Stomach (tissue), 9 donors: ENCODE results near the gene SCN2A. TPM values are rescaled to one million over a fixed set of nuclear protein-coding genes. Genes with fewer than 3 reads are reported as not detected.

Experiments used
- DNase-seq, 2 donors: peaks; one replicate each; pipeline versions ENCODE4 v3.0.0 to v3.0.0-alpha.2; 2013 to 2019
- H3K27ac ChIP-seq, 5 donors: fragments of 200-600 bp in 4 of 5; sonication (generic) in 4 of 5; one replicate each; pipeline ENCODE4 v1.5.1; 2013 to 2019; ENCODE audit warnings: mild to moderate bottlenecking in 1 of 5, moderate library complexity in 1 of 5
- H3K27me3 ChIP-seq, 3 donors: fragments of 200-600 bp; sonication (generic); one replicate each; pipeline ENCODE4 v1.5.1; 2017 to 2019; ENCODE audit warnings: mixed run types in 1 of 3
- H3K36me3 ChIP-seq, 4 donors: fragments of 200-600 bp; sonication (generic); 1 replicate in 3 of 4; 2 replicates in 1 of 4; pipeline ENCODE4 v1.5.1; 2016 to 2019
- H3K4me1 ChIP-seq, 4 donors: fragments of 200-600 bp; sonication (generic); one replicate each; pipeline ENCODE4 v1.5.1; 2016 to 2019
- H3K4me3 ChIP-seq, 4 donors: fragments of 200-600 bp; sonication (generic) in 3 of 4; one replicate each; pipeline ENCODE4 v1.5.1; 2016 to 2019; ENCODE audit warnings: mild to moderate bottlenecking in 1 of 4
- H3K9me3 ChIP-seq, 4 donors: fragments of 200-600 bp; sonication (generic); one replicate each; pipeline ENCODE4 v1.5.1; 2016 to 2019
- EP300 ChIP-seq: sonication (generic); formaldehyde crosslinking; IDR thresholded peaks from one replicate; pipeline ENCODE4 v1.6.1; 2017; ENCODE audit warnings: antibody characterized with exemption
- POLR2A ChIP-seq, 4 donors: fragments of 450-650 bp; IDR thresholded peaks; one replicate each; pipeline ENCODE4 v1.6.1; 2016; ENCODE audit warnings: antibody characterized with exemption in 4 of 4, control low read depth in 2 of 4, mild to moderate bottlenecking in 1 of 4, moderate library complexity in 1 of 4
- POLR2AphosphoS5 ChIP-seq, 3 donors: sonication (generic); formaldehyde crosslinking; IDR thresholded peaks; one replicate each; pipeline ENCODE4 v1.6.1; 2016; ENCODE audit warnings: antibody characterized with exemption in 3 of 3
- WGBS, 5 donors: extraction: QIAGEN DNeasy Blood & Tissue Kit in 3 of 5; methylation state at CpG; one replicate each; pipeline versions ENCODE4 v1.1.5 to v1.1.7; 2013 to 2018; 5-methylcytosine and 5-hydroxymethylcytosine counted together
- intact Hi-C: fragments of 100-400 bp; cut with DNase I; formaldehyde crosslinking; loops from one replicate; pipeline ENCODE4 v1.15.1; 2023; ENCODE audit warnings: low total_unique reads
- polyA plus RNA-seq, 3 donors: library from polyadenylated mRNA; stranded (reverse); fragments of 200-250 nt; gene quantifications; one replicate each; pipeline ENCODE4 v1.2.3, GENCODE V29; 2013
- total RNA-seq, 5 donors: library from RNA; depleted of rRNA; stranded (reverse); fragments of >200 nt; gene quantifications; one replicate each; pipeline versions ENCODE4 v1.1.0 to v1.2.3, GENCODE V29; 2014 to 2016
- TF ChIP-seq, protein P1 (sequence below), 7 experiments: fragments of 450-650 bp in 4 of 7; fragments of 200-600 bp in 3 of 7; sonication (generic) in 3 of 7; IDR thresholded peaks; one replicate each; pipeline ENCODE4 v1.5.1; 2016 to 2019; ENCODE audit warnings: antibody characterized with exemption in 7 of 7, control low read depth in 2 of 7, mild to moderate bottlenecking in 1 of 7
- donor health status: healthy with polysubstance abuse.
- donor health status: Bipolar disorder and iron deficiency.
- donor health status: healthy.

The SCN2A gene
- total and polyA plus RNA-seq, 8 donors, result 0.06 to 4.1 (median 1.0) TPM; not detected in 2

- intact Hi-C loops, result no loop called here
- TF ChIP-seq EP300 (no peak), POLR2AphosphoS5 (IDR thresholded peaks at IDR 0.05) (no peak), POLR2A (IDR thresholded peaks at IDR 0.05) (no peak)
- TF ChIP-seq, protein P1, sequence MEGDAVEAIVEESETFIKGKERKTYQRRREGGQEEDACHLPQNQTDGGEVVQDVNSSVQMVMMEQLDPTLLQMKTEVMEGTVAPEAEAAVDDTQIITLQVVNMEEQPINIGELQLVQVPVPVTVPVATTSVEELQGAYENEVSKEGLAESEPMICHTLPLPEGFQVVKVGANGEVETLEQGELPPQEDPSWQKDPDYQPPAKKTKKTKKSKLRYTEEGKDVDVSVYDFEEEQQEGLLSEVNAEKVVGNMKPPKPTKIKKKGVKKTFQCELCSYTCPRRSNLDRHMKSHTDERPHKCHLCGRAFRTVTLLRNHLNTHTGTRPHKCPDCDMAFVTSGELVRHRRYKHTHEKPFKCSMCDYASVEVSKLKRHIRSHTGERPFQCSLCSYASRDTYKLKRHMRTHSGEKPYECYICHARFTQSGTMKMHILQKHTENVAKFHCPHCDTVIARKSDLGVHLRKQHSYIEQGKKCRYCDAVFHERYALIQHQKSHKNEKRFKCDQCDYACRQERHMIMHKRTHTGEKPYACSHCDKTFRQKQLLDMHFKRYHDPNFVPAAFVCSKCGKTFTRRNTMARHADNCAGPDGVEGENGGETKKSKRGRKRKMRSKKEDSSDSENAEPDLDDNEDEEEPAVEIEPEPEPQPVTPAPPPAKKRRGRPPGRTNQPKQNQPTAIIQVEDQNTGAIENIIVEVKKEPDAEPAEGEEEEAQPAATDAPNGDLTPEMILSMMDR (IDR thresholded peaks at IDR 0.05), result no peak
- DNase-seq, result no peak
Measured at GRCh38 chr2:165425556-165425955, 186.3 kb downstream of the SCN2A start.

GRCh38 chr2:165427686-165428085 lies 188.5 kb downstream of the SCN2A start:
- intact Hi-C loops, result no loop called here
- H3K36me3 ChIP-seq, result no peaks in the 10 kb centered on the region
- no peaks in the 10 kb centered on the region for H3K27me3 ChIP-seq
- no peak for DNase-seq
- 88 to 98% (median 90%) methylated on average over 4 of the region's 4 CpGs for WGBS, 5 donors
- no peak overlapping the region for H3K4me3 ChIP-seq
- H3K9me3 ChIP-seq, result peaks cover 0 to 9% (median 2%) of the 10 kb centered on the region in 4 donors
- H3K27ac ChIP-seq, result no peak overlapping the region
- TF ChIP-seq POLR2AphosphoS5 (IDR thresholded peaks at IDR 0.05) (no peak), EP300 (no peak), POLR2A (IDR thresholded peaks at IDR 0.05) (no peak)
- TF ChIP-seq, protein P1 (IDR thresholded peaks at IDR 0.05), result no peak
- H3K4me1 ChIP-seq, result no peaks in the 10 kb centered on the region

More at GRCh38 chr2:165425556-165425955, 186.3 kb downstream of the SCN2A start:
- Histone ChIP-seq H3K9me3 (peaks cover 0 to 11% (median 2%) of the 10 kb centered on the region in 4 donors), H3K27me3 (no peaks in the 10 kb centered on the region), H3K4me1 (no peaks in the 10 kb centered on the region), H3K36me3 (no peaks in the 10 kb centered on the region), H3K4me3 (no peak overlapping the region), H3K27ac (no peak overlapping the region)
- whole genome bisulfite sequencing, 5 donors, result 70 to 96% (median 82%) methylated on average over 2 of the region's 2 CpGs

DNA sequence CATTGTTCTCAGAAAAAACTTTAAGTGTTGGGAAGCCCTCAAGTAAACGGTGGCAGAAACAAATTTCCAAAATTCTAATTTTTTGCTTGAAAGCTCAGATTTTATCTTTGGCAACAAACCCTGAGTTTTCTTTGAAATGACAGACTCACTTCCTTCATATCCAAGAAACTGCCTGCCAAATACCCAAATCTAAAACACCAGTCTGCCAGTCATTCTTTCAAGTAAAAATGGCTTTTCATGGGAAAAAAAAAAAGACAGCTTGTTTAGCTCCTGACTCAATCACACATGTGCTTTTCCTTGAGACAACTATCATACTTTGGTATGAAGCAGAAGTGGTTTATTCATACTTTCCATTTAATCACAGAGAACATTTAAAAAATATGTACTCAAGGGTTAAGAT lies 189.7 kb downstream of the SCN2A start:
- Histone ChIP-seq H3K4me1 (no peaks in the 10 kb centered on the region), H3K27me3 (no peaks in the 10 kb centered on the region), H3K27ac (no peak overlapping the region), H3K9me3 (no peaks in the 10 kb centered on the region), H3K36me3 (no peaks in the 10 kb centered on the region), H3K4me3 (no peak overlapping the region)
- DNase-seq, result no peak
- intact Hi-C loops, result no loop called here
- 52 to 75% (median 73%) methylated on average over 1 of the region's 1 CpG for WGBS, 5 donors
- TF ChIP-seq EP300 (no peak), POLR2AphosphoS5 (IDR thresholded peaks at IDR 0.05) (no peak), POLR2A (IDR thresholded peaks at IDR 0.05) (no peak)
- TF ChIP-seq, protein P1 (IDR thresholded peaks at IDR 0.05), result no peak

DNA sequence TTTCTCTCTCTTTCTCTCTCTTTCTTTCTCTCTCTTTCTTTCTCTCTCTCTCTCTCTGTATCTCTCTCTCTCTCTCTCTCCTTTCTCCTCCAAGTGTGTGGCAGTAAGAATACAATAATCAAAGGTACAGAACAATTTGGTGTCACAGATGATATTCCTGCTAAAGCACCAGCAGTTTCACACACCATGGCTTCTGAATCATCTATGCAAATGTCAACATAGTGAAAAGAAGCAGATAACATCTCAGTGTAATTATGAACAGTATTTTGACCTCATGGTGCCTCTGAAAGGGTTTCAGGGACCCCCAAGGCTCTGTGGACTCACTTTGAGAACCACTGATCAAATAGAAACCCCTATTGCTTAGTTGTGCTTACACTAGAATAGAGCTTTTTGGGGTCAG lies 191.8 kb downstream of the SCN2A start:
- Histone ChIP-seq H3K4me3 (no peak overlapping the region), H3K4me1 (no peaks in the 10 kb centered on the region), H3K27ac (no peak overlapping the region), H3K36me3 (no peaks in the 10 kb centered on the region), H3K27me3 (no peaks in the 10 kb centered on the region), H3K9me3 (no peaks in the 10 kb centered on the region)
- DNase-seq, result no peak
- TF ChIP-seq EP300 (no peak), POLR2A (IDR thresholded peaks at IDR 0.05) (no peak)
- intact Hi-C loops, result no loop called here

GRCh38 chr2:165432234-165432966 lies 193.2 kb downstream of the SCN2A start:
- no peaks in the 10 kb centered on the region for H3K4me1 ChIP-seq
- no peaks in the 10 kb centered on the region for H3K9me3 ChIP-seq
- no peak overlapping the region for H3K27ac ChIP-seq
- no peak overlapping the region for H3K4me3 ChIP-seq
- intact Hi-C loops, result no loop called here
- TF ChIP-seq POLR2A (IDR thresholded peaks at IDR 0.05) (no peak), POLR2AphosphoS5 (IDR thresholded peaks at IDR 0.05) (no peak), EP300 (no peak)
- TF ChIP-seq, protein P1 (IDR thresholded peaks at IDR 0.05), result no peak
- H3K27me3 ChIP-seq, result no peaks in the 10 kb centered on the region
- no peak for DNase-seq
- H3K36me3 ChIP-seq, result no peaks in the 10 kb centered on the region
